Osteocyte (in vitro differentiated cells): Measurements from ENCODE around the gene VSIG1. TPM values are rescaled to one million over a fixed set of nuclear protein-coding genes. Genes with fewer than 3 reads are reported as not detected.

Experiments
- DNase-seq: peaks from one replicate; pipeline ENCODE4 v3.0.0; 2021; ENCODE audit warnings: mixed read lengths; ENCODE audit not compliant: unreplicated experiment; ENCODE audit errors: extremely low spot score
- H3K27ac Mint-ChIP-seq: one replicate; pipeline ENCODE4 v1.8.0; 2021; ENCODE audit warnings: mild to moderate bottlenecking, mixed read lengths; ENCODE audit not compliant: unreplicated experiment
- H3K27me3 Mint-ChIP-seq: one replicate; pipeline ENCODE4 v1.8.0; 2021; ENCODE audit warnings: mixed read lengths; ENCODE audit not compliant: unreplicated experiment
- H3K36me3 Mint-ChIP-seq: one replicate; pipeline ENCODE4 v1.8.0; 2021; ENCODE audit warnings: mixed read lengths; ENCODE audit not compliant: unreplicated experiment
- H3K4me1 Mint-ChIP-seq: one replicate; pipeline ENCODE4 v1.8.0; 2021; ENCODE audit warnings: mixed read lengths; ENCODE audit not compliant: unreplicated experiment
- H3K4me3 Mint-ChIP-seq: one replicate; pipeline ENCODE4 v1.8.0; 2021; ENCODE audit warnings: mild to moderate bottlenecking, moderate library complexity, mixed read lengths; ENCODE audit not compliant: unreplicated experiment
- H3K9me3 Mint-ChIP-seq: one replicate; pipeline ENCODE4 v1.8.0; 2021; ENCODE audit warnings: mixed read lengths; ENCODE audit not compliant: unreplicated experiment
- total RNA-seq: library from RNA; stranded (reverse); gene quantifications from 2 replicates; pipeline ENCODE4 v1.2.1, GENCODE V29; 2021
- TF ChIP-seq, protein P1 (sequence below): fragments of 200-600 bp; sonication (generic); IDR thresholded peaks from 2 replicates; pipeline ENCODE4 v1.5.0; 2021; ENCODE audit warnings: antibody characterized with exemption, mild to moderate bottlenecking, moderate library complexity

The VSIG1 gene
- total RNA-seq, 1 donor from 2014 or later = not detected

DNA sequence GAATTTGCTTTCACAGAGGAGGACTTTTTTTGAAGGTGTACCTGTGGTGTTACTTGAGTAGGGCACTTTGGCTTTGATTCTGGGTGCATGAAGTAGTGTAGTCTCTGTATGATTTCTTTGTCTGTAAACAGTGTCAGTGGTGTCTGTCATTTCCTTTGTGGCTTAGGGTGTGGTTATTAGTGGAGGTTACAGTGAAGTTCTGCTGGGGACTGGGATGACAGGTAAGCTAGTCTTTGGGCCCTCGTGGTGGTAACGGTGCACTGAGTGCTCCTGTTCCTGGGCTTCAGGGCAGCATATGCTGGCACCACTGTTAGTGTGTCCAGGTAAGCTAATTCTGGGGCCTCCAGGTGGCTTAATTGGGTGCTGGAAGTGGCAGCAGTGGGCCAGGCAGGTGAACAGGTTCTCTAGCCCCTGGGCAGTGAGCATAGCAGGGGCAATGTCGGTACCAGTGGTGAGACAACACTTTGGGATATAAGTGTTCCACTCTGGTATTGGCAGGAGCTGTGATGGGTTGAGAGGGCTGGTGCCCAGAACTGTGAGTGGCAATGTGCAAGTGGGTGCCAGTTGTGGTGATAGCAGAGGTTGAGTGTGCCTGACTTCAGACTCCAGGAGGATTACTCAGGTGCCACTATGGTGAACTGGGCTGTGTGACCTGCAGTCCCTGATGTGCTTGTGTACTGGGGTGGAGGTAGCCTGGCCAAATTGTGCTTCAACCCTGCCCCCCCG lies 26.0 kb upstream of the VSIG1 start:
- TF ChIP-seq, protein P1, sequence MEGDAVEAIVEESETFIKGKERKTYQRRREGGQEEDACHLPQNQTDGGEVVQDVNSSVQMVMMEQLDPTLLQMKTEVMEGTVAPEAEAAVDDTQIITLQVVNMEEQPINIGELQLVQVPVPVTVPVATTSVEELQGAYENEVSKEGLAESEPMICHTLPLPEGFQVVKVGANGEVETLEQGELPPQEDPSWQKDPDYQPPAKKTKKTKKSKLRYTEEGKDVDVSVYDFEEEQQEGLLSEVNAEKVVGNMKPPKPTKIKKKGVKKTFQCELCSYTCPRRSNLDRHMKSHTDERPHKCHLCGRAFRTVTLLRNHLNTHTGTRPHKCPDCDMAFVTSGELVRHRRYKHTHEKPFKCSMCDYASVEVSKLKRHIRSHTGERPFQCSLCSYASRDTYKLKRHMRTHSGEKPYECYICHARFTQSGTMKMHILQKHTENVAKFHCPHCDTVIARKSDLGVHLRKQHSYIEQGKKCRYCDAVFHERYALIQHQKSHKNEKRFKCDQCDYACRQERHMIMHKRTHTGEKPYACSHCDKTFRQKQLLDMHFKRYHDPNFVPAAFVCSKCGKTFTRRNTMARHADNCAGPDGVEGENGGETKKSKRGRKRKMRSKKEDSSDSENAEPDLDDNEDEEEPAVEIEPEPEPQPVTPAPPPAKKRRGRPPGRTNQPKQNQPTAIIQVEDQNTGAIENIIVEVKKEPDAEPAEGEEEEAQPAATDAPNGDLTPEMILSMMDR = no peak
- DNase-seq = no peak
- H3K36me3 Mint-ChIP-seq = no peaks in the 10 kb centered on the region
- H3K27me3 Mint-ChIP-seq = peaks cover 7% of the 10 kb centered on the region
- H3K4me1 Mint-ChIP-seq = no peaks in the 10 kb centered on the region
- no peak overlapping the region for H3K27ac Mint-ChIP-seq
- peaks cover 15% of the 10 kb centered on the region for H3K9me3 Mint-ChIP-seq
- H3K4me3 Mint-ChIP-seq = no peak overlapping the region

DNA sequence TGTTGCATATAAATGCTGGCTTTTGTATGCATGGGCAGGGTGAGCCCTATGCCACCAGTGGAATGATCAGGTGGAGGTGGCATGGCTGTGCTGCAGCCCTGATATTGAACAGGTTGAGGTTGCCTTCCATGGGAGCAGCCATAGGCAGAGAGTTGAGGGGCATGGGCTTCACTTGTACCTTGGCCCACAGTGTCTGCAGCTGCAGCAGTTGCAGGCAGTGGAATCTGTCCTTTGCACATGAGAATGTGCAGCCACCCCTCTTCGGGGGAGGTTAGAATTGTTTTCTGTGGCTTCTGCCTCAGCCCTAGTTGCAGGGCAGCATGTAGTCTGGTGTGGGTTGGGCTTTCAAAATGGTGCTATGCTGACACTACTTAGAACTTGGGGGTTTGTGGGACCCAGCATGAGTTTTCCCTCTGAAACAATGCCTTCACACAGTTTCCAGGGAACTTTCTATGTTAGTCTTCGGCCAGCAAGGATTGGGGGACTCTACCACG lies 25.4 kb upstream of the VSIG1 start:
- DNase-seq = no peak
- TF ChIP-seq, protein P1 = no peak
- Mint-ChIP-seq H3K27ac (no peak overlapping the region), H3K27me3 (peaks cover 9% of the 10 kb centered on the region), H3K9me3 (peaks cover 9% of the 10 kb centered on the region), H3K4me1 (no peaks in the 10 kb centered on the region), H3K4me3 (no peak overlapping the region), H3K36me3 (no peaks in the 10 kb centered on the region)

DNA sequence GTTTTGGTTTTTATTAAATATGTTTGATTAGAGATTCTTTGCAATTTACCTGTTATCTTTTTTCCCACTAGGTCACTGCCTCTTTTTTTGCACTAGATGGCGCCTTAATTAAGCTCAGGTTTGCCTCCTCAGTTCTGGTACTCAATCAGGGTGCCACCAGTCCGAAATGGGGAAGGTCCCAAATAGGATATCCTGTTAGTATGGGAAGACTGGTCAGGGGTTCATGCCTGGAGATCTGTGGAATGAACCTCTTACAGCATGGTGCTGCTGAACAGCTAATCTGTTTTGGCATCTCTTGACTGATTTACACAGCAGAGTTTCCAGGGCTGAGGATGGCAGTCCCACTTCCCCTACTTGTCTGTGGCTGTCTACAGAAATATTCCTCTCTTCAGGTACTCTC lies 24.2 kb upstream of the VSIG1 start:
- no peak for DNase-seq

DNA sequence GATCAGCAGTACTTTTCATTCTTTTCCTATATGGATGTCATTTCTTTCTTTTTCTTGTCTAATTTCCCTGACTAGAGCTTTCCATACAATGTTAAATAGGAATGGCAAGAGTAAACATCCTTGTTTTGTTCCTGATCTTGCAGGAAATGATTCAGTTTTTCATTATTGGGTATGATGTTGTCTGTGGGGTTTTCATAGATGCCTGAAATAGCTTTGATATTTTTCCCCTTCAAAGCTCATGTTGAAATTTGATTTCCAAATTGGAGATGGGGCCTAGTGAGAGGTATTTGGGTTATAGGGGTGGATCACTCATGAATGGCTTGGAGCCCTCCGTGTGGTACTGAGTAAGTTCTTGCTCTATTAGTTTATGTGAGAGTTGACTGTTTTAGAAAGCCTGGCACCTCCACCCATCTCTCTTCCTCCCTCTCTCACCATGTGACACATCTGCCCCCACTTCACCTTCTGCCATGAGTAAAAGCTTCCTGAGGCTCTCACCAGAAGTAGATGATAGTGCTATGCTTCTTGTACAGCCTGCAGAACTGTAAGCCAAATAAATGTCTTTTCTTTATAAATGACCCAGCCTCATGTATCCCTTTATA lies 22.3 kb upstream of the VSIG1 start:
- H3K36me3 Mint-ChIP-seq = no peaks in the 10 kb centered on the region
- H3K4me1 Mint-ChIP-seq = no peaks in the 10 kb centered on the region
- no peak overlapping the region for H3K27ac Mint-ChIP-seq
- TF ChIP-seq, protein P1 = no peak
- no peak for DNase-seq
- peaks cover 21% of the 10 kb centered on the region for H3K27me3 Mint-ChIP-seq
- H3K9me3 Mint-ChIP-seq = no peaks in the 10 kb centered on the region
- no peak overlapping the region for H3K4me3 Mint-ChIP-seq

More for the DNA sequence above, 24.2 kb upstream of the VSIG1 start:
- no peaks in the 10 kb centered on the region for H3K4me1 Mint-ChIP-seq
- H3K4me3 Mint-ChIP-seq = no peak overlapping the region
- H3K27ac Mint-ChIP-seq = no peak overlapping the region
- H3K9me3 Mint-ChIP-seq = peaks cover 4% of the 10 kb centered on the region
- no peaks in the 10 kb centered on the region for H3K36me3 Mint-ChIP-seq
- peaks cover 15% of the 10 kb centered on the region for H3K27me3 Mint-ChIP-seq
- TF ChIP-seq, protein P1 = peak; percentile 49

DNA sequence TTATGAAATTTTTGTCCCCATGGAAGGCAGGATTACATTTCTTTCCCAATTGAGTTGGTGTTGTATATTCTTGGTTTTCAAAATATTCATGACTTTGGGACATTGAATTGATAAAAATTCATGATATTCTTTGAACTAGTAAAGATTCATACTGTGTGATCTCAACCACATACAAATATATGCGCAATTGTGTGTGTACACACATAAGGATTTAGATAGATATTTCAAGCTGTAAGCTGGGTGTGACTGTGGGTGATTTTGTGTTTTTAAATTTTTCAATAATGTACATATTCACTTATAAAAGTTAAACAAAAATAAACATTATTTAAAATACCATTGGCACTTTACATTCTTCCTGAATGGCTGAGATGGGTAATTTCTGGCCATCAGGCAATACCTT lies 19.5 kb upstream of the VSIG1 start:
- Mint-ChIP-seq H3K4me3 (no peak overlapping the region), H3K27ac (no peak overlapping the region), H3K9me3 (no peaks in the 10 kb centered on the region), H3K36me3 (no peaks in the 10 kb centered on the region), H3K4me1 (no peaks in the 10 kb centered on the region), H3K27me3 (peaks cover 27% of the 10 kb centered on the region)
- DNase-seq = no peak
- TF ChIP-seq, protein P1 = no peak
